ENCODE data around the gene TIGD4.

TIGD4 gene

DNA sequence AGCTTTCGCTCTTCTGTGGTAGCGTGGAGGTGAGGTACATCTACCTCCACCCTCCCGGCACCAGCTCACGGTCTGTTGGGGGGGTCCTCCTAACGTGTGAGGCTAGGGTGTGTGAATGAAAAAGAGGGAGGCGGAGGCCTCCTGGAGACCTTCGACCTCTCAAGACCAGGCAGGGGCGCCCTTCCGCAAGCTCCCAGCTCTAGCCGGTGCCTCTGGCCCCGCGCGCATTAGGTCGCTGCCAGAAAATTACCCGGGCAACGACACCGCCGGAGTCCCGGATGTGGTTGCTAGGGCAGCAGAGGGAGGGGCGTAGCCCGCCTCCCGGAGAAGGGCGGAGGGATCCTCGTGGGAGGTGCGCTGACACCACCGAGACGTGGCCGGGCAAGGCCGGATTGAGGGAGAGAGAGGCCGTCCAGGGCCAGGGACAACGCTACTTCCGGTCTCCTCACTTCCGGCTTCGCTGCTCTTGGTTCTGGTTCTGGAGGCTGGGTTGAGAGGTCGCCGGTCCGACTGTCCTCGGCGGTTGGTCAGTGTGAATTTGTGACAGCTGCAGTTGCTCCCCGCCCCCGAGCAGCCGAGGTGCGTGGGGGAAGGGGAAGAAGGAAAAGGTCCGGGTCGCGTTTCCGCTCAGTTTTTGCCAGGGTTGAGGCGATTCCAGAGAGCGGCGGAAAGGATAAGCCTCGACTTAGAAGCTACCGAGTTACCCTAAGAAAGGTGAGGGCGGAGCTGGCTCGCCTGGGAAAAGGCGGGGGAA lies at the start of gene TIGD4, which contains the start of gene ARFIP1:
Gene TIGD4, minus strand, starts transcription at position 218 of the 754 bp plus-strand sequence. CDS start 8,726 bp downstream, outside the sequence.
Gene ARFIP1, plus strand, starts transcription at position 442 of the 754 bp plus-strand sequence. CDS start 49,680 bp downstream, outside the sequence.
- DNase-seq: peak; percentile 77

DNA sequence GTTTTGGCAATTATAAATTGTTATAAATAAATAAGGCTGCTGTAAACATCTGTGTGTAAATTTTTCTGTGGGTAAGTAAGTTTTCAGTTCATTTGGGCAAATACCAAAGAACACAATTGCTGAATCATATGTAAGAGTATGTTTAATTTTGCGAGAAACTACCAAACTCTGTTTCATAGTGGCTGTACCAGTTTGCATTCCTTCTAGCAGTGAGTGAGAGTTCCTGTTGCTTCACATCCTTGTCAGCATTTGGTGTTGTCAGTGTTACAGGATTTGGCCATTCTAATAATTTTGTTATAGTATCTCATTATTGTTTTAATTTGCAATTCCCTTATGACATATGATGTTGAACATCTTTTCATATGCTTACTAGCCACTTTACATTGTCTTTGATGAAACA lies 48.6 kb upstream of the TIGD4 start:
- DNase-seq: no peak

DNA sequence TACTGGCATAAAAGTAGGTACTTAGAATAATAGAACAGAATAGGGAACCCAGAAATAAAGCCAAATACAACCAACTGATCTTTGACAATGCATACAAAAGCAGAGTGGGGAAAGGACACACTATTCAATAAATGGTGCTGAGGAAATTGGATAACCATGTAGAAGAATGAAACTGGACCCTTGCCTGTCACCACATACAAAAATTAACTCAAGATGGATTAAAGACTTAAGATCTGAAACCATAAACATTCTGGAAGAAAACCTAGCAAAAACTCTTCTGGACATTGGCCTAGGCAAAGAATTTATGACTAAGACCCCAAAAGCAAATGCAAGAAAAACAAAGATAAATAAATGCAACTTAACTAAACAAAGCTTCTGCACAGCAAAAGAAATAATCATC lies 45.8 kb upstream of the TIGD4 start:
- DNase-seq: no peak

DNA sequence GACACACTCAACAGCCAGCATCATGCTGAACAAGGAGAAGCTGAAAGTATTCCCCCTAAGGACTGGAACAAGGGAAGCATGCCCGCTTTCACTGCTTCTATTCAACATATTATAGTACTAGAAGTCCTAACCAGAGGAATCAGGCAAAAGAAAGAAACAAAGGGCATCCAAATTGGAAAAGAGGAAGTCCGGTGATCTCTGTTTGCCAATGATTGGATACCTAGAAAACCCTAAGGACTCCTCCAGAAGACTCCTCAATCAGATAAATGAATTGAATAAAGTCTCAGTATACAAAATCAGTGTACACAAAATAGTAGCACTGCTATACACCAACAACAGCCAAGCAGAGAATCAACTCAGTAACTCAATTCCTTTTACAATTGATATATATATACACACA lies 45.0 kb upstream of the TIGD4 start:
- no peak for DNase-seq

DNA sequence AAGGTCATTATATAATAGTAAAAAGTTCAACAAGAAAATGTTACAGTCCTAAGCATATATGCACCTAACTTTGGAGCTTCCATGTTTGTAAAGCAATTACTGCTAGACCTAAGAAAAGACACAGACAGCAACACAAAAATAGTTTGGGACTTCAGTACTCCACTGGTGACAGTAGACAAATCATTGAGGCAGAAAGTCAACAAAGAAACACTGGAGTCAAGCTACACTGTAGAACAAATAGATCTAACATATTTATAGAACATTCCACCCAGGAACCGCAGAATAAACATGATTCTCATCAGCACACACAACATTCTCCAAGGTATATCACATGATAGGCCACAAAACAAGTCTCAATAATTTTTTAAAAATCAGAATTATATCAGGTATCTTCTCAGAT lies 42.8 kb upstream of the TIGD4 start:
- no peak for DNase-seq

DNA sequence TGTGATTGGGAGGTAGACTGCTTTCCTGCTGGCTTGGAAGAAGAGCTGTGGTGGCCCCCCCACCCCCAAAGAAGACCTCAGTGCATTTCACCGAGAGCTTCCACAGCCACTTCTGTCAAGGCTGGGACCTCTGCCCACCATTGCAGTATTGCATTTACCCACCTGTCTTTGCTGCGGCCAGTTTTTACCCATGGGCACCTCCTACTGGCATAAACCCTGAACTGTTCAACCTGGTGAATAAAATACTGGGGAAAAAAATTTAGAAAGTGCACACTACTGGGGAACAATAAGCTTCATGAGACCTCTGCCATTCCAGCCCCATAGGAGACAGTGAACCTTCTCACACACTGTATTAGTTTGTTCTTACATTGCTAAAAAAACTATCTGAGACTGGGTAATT lies 40.5 kb upstream of the TIGD4 start:
- DNase-seq: no peak

DNA sequence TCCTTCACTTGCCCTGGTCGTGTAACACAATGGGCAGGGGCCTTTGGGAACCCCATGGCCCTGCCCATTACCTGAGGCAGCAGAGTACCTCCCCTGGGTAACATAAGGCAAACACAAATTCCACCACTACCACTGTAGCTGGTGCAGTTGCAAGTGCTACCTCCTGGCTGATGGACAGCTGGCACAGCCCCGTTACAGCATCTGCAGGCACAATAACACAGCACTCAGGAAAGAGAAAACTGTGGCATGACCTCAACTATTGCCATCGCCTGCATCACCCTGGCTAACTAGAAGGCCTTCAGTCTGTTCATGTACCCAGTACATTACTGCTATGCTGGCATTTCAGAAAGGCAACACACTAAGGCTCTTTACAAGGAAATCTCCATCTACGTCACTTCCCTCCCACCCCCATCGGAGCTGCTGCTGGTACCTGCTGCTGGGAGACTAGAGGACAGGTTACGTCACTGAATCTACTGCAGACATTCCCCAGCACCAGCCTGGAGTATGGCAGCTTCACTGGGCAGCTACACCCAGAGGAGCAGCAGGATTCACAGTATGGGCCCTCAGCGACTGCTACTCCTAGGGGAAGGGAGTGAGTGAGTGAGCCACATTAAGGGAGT lies 39.6 kb upstream of the TIGD4 start:
- no peak for DNase-seq

DNA sequence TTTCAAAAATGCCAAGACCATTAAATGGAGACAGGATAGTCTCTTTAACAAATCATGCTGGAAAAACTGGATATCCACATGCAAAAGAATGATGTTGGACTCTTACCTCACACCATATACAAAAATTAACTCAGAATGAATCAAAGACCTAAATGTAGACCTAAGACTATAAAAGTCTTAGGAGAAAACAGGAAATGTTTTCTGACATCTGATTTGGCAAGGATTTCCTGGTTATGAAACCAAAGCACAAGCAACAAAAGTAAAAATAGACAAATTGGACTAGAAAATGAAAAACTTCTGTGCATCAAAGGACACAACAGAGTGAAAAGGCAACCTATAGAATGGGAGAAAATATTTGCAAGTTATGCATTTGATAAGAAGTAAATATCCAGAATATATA lies 37.8 kb upstream of the TIGD4 start:
- no peak for DNase-seq

DNA sequence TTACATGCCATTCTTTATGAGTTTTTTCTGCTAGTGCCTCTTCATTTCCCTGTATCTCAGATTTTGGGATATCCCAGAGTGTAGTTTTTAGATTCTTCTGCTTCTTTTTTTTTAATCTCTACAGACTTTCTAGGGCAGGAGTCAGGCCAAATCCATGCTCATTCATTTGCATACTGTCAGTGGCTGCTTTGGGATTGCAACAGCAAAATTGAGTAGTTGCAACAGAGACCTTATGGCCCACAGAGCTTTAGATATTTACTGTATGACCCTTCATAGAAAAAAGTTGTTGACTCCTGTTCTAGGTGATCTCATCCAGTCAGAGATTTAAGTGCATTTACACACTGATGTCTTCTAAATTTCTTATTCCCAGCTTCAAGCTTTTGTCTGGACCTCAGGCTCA lies 35.5 kb upstream of the TIGD4 start:
- no peak for DNase-seq

DNA sequence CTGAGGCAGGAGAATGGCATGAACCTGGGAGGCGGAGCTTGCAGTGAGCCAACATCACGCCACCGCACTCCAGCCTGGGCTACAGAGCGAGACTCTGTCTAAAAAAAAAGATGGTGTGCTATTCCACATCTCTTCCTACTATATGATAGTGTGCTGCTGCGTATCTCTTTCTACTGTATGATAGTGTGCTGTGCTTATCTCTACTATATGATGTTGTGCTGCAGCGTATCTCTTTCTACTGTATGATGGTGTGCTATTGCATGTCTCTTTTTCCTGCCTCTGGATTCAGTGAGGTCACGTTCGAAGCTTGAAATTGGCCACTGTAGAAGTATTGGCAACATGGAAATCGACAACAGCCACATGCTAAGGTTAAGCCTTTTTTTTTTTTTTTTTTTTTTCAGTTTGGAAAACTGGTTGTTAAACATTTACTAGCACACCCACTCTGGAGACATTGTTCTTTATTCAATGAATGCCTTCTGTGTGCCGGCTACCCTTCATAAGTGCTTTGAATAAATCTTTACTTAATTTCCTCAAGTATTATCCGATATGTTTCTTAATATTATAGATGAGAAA lies 31.3 kb upstream of the TIGD4 start:
- DNase-seq: no peak

DNA sequence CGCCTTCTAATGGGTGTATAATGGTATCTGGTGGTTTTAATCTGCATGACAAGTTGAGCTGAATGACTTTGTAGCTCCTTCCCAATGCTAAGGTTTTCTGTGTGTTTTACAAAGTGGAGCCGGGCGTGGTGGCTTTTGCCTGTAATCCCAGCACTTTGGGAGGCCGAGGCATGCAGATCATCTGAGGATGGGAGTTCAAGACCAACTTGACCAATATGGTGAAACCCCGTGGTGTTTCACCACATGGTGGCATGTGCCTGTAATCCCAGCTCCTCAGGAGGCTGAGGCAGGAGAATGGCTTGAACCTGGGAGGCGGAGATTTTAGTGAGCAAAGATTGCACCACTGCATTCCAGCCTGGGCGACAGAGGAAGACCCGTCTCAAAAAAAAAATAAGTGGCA lies 29.1 kb upstream of the TIGD4 start:
- no peak for DNase-seq

DNA sequence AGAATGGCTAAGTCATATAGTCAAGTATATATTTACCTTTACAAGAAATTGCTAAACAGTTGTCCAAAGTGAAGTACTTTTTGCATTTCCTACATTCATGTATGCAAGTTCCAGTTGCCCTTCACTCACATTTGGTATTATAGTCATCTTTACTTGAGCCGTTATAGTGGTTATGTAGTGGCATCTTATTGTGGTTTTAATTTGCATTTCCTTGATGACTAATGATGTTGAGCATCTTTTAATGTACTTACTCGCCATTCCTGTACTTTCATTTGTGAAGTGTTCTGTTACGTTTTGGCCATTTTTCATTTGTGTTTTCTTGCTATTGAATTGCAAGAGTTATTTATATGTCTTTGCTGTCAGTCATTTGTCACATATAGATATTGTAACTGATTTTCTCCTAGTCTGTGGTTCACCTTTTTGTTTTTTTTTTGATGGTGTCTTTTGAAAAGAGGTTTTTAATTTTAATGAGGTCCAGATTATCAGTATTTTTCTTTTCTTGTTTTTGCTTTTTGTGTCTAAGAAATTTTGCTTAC lies 27.8 kb upstream of the TIGD4 start:
- no peak for DNase-seq

DNA sequence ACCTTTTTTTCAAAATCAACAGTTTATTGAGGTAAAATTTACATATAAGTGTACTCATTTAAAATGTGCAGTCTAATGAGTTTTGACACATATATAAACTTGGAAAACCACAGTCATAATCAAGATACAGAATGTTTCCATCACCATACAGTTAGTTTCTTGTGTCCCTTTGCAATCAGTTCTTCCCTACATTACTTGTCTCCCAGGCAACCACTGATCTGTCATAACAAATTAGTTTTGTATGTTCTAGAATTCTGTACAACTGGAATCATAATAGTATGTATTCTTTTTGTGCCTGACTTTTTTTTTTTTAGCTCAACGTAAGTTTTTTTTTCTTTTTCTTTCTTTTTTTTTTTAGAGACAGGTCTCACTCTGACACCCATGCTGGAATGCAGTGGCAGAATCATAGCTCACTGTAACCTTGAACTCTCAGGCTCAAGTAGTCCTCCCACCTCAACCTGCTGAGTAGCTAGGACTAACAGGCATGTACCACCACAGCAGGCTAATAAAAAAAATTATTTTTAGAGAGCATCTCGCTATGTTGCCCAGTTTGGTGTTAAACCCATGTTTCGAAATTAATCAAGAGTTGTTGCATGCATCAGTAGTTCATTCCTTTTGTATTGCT lies 27.1 kb upstream of the TIGD4 start:
- no peak for DNase-seq

DNA sequence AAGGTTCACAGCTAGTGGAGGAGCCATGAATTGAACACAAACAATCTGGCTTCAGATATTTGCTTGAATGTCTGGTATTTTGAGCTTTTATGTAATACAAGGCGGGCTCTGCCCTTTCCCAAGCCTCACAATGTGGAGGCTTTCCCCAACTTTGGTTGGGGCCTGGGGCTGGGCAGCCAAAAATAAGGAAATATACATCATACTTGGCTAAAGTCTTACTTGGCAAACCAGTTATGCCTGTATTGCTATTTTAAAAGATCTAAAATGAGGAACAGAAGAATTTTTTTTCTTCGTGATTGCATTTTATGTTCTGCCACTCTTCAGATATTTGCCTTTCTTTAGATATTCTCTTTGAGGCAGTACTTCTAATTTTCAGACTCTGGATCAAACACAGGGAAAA lies 26.3 kb upstream of the TIGD4 start:
- no peak for DNase-seq

DNA sequence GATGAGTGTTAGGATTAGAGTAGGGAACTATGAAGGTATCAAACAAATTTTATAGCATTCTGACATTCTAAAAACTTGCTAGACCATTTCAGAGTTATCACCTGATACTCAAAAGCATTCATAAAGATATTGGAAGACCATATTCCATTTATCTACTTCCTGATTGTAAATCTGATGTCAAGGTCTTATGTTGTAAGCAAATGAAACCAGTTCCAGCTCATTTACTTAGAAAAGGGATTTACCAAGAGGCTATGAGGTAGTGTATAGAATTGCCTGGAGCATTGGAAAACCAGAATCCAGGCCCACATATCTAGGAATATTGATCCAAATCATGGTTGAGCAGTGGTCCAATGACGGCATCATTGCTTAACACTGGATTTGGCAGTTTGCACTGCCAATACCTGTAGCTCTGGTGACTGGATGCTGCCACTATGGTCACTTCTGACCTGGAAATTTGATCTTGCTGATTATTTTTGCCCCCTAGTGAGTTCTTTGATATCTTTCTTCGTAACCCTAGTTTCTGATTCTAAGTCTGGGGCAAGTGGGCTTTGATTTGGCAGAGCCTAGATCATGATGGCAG lies 25.6 kb upstream of the TIGD4 start:
- no peak for DNase-seq

DNA sequence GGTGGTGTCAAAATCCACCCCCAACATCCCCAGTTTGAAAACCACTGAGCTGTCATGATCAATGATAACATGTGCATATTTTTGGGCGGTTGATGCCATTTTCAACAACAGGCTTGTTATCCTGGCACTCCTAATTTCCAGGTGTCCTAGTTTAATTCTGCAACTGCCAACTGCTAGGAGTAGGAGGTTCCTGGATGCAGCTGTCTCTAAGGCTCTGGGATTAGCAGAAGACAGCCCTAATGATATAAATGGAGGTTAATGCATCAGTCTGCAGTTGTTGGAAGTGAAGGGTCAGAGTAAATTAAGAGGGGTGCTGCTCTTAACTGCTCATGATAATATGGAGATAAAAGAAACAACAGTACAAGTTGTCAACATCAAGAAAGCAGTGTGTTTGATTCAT lies 24.0 kb upstream of the TIGD4 start:
- DNase-seq: no peak

DNA sequence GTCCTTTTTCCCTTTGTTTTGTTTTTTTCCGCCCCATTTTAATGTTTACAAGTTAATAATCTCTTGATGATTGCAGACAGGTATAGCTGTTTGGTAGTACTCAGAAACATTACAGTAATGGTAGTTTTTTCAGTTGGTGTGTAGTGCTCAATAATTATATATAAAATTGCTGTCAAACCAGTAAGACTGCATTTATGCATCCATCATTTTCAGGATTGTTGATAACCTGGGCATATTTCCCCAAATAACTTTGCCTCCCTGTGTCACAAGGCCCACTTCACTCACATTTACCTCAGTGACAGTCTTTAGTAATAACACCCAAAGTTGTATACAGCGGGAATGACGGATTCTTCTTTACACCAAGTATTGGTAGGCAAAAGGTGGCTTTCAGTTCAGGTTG lies 16.4 kb upstream of the TIGD4 start:
- DNase-seq: no peak

DNA sequence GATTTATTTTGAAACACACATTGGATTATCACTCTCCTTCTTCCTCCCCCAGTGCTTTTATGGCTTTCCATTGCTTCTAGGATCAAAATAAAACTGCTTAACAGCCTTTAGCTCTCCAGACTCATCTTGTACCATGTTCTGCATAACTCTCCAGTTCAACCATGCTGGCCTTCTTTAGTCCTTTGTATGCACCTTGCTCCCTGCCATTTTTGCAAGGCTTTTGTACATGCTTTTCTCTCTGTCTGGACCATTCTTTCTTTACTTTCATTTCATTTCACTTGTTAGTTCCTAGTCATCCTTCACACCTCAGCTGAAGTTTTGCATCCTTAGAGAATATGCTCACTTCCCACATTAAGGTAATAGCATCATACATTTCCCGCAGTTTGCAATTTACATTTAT lies 7.1 kb upstream of the TIGD4 start:
- no peak for DNase-seq

DNA sequence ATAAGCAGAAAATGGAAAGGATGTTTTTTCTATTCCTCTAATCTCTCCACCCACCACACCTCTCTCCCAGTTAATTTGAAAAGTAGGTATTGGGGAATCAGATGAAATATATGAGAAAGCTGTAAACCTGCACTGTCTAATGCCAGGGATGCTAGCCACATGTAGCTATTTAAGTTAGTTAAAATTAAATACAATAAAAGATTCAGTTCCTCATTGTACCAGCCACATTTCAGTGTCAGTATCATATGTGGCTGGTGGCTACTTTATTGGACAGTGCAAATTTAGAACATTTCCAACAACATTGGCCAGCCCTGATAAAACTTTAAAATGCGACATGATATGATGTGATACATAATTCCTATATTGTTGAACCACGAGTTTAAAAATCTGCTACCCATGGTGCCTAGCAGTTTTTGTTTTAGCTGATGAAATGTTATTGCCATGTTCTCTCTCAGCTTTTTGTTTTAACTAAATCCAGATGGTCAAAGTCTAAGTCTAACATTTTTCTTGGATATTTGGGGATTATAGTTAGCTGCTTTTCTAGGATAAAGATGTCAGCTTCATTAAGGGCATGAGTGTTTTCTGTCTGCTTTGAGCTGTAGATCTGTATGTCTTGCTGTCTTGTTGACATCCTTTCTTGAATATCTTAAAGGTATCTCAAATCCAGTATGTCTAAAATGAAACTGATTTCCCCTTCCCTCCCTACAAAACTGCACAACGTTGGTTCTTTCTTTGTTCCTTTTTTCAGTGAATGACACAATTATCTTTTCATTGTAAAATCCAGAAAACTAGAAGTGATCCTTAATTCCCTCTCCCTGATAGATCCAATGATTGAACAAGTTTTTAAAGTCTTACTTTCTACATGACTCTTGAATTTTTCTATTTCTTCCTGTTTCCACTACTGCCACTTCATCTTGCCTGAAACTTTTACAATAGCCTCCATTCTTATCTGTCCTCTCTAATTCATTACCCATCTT lies 6.4 kb upstream of the TIGD4 start:
- no peak for DNase-seq

DNA sequence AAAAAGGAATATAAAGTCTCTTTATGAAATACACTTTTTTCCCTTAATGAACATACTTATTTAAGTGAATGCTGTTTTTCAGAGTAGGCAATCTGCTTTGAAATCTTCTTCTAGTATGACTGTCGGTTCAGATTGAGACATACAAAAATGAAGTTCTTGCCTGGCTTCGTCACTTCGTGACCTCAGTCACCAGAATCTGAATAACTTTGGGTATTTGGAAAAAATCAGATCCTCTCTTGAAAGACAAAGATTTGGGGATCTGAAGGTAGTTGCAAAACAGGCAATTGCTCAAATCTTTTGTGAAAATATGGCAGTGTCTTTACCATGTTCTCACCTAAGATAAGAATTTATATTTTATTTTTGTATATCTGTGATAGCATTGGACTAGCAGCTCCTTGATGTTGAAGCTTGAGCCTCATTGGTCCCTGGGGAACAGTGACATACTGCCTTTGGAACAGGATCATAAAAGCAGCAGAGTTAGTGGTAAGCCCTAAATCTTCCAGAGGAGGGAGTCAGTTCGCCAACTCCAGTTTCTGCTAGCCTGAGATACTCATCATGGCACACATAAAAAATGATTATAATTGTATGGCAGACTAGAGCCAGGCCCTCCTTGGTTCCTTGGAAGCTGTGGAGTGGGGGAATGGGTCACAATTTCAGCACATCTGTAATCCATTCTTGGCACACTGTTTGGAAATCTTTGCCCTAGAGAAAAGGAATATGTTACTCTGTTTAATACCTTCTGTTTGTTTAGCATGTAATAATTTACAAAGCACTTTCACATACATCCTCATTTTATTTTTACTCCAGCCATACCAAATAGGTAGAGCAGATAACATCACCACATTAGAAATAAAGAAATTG lies 5.2 kb upstream of the TIGD4 start:
- no peak for DNase-seq

DNA sequence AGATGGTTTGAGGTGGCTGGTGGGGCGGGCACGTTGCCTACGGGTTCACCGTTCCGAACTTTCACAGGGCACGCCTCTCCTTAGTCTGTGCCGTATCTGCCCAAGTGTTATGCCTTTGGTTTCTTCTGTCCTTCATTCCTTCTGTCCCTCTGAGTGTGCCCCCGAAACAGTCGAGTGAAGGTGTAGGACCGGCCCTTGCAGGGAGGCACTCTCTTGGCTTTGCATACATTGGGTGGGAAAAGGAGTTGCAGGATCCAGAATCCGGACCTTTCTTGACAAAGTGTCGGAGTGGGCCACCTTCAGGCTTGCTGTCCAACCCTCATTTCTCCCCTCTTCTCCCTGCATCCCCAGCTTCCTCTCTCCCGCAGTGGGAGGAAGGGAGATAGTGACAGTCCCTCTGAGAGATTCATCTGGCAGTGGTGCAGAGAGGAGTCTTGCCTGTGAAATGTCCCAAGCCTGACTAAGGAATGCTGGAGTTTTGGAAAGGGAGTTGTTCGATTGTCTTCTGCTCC lies 793 bp upstream of the TIGD4 start:
- DNase-seq: no peak
